ENCODE data around the gene LCE7A. TPM values are rescaled to one million over a fixed set of nuclear protein-coding genes. Genes with fewer than 3 reads are reported as not detected.

The LCE7A gene, protein sequence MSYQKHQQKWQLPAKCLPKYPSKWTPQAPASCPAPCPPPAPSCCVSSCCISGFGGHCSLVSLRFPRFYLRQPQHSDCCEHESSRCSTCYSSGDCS
- total RNA-seq = not detected in 2 replicates

DNA sequence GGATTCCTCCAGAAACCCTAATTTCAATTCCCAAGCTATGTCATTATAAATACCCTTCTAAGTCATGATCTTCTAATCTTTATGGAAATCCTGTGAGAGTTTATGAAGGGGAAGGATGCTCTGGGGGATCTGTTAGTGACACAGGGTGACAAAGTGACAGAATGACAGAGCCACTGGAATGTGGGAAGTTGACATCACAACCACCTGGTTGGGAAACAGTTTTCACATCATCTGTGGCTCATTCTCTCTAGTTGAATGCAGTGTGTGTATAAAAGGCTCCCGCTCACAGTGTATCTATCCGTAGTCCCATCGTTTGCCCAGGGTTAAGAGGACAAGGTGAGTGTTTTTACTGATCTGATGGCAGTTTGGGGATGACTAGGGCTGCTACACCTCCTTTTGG, at the start of gene LCE7A:
TSS of gene LCE7A (plus strand) at position 301 of the 400 bp plus-strand sequence. CDS start 702 bp downstream, outside the sequence.

DNA sequence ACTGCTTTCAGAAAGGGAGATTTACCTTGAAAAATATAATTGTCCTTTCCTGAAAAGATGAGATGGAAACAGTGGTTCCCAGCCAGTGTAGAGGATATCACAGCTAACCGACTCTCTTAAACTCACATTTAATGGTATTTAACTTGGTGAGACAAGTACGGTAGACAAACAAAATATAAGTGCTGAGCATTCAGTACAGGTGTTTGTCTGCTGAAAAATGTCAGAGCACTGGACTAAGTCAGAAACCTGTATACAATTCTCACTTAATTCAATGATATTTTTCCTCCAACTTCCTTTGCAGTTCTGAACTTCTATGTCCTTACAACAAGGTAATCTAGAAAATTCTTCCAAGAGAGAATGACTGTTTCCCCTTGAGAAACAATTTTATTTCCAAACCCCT, 48.1 kb upstream of the LCE7A start, which contains the start of gene LCE1B:
TSS of gene LCE1B (plus strand) at position 301 of the 400 bp plus-strand sequence. CDS start 476 bp downstream, outside the sequence.

DNA sequence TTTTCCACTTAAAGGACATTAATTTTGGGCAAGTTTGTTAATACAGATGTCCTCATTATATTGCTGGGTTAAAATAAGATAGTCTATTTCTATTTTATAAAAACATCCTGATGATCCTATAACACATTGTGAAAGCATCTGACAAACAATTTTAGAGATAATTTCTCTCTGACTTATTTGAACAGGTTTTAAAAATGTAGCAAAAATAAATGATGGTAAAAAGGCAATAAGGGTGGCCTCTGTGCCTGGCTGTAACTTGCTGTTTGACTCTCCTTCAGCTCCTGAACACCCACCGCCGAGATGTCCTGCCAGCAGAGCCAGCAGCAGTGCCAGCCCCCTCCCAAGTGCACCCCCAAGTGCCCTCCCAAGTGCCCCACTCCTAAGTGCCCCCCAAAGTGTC, 32.6 kb upstream of the LCE7A start, which contains the start of gene LCE1A:
TSS of gene LCE1A (plus strand) at position 301 of the 400 bp plus-strand sequence. CDS start at position 301, 0 bp downstream.

DNA sequence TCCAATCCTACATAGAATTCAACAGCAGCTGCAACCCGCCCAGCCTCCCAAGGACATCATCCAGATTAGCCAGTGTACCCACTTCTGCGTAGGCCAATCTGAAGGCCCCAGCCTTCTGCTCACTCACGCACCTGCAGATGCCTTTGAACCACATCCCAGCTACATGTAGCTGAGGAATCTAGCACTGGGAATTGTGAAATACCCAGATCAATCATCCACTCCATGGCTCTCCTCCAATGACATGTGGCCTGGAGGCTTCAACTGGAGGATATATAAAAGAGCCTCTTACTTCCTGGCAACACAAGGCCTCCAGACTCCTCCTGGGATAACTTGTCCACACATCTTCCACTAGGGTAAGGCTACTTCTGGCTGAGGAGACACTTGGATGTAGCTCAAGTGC, 17.2 kb upstream of the LCE7A start, which contains the start of gene LCE6A:
TSS of gene LCE6A (plus strand) at position 301 of the 400 bp plus-strand sequence. CDS start 665 bp downstream, outside the sequence.

DNA sequence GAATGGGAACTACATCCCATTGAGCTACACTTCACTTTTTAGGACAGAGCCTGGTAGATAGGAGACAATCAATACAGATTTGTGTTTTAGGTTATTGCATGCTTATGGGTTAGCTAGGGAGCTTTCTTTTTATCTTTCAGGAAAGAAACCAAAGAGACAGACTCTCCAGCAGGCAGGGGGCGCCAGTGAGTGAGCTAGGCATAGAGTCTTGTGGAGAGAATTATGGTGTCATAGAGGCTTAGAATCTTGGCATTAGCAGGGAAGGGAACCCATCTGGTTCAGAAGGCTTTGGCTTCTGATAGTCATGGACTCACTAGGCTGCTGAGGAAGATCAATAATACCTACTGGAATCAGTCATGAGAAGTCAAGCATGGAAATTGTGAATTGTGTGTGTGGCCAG, 18.2 kb downstream of the LCE7A start, which contains the start of gene SMCP:
TSS of gene SMCP (plus strand) at position 281 of the 400 bp plus-strand sequence. CDS start 6,101 bp downstream, outside the sequence.

DNA sequence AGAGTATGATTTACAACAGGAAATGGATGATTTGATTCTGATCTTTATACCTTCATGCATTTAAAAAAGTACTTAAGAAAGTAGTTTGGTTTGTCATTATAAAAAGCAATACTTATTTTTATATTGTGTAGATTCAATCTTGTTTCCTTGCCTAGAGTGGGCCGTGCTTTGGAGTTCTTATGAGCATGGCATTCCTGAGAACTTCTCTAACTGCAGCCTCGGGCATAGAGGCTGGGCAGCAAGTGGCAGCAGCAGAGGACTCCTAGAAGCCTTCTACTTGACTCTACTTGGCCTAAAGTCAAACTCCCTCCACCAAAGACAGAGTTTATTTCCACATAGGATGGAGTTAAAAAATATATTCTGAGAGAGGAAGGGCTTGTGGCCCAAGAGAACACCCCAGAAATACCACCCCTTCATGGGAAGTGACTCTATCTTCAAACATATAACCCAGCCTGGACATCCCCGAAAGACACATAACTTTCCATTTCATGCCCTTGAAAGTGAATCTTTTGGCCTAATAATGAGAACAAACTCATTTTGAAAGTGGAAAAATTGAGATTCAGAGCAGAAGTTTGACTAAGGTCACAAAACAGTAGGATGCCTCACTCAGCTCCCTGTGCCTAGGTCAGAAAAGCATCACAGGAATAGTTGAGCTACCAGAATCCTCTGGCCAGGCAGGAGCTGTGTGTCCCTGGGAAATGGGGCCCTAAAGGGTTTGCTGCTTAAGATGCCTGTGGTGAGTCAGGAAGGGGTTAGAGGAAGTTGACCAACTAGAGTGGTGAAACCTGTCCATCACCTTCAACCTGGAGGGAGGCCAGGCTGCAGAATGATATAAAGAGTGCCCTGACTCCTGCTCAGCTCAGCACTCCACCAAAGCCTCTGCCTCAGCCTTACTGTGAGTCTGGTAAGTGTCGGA, 48.1 kb downstream of the LCE7A start, which contains the start of gene IVL:
TSS of gene IVL (plus strand) at position 861 of the 916 bp plus-strand sequence. CDS start 1,252 bp downstream, outside the sequence.

Other genes starting within 250 kb of the LCE7A start
- not detected in 2 replicates for gene LCE3B, start 246.2 kb upstream of the LCE7A start, total RNA-seq
- not detected in 2 replicates for gene LCE3A, start 236.9 kb upstream of the LCE7A start, total RNA-seq
- not detected in 2 replicates for gene LCE2D, start 196.6 kb upstream of the LCE7A start, total RNA-seq
- gene LCE2C, start 184.7 kb upstream of the LCE7A start, total RNA-seq = not detected in 2 replicates
- not detected in 2 replicates for gene LCE2B, start 173.9 kb upstream of the LCE7A start, total RNA-seq
- gene LCE2A, start 161.7 kb upstream of the LCE7A start, total RNA-seq = not detected in 2 replicates
- not detected in 2 replicates for gene LCE4A, start 151.8 kb upstream of the LCE7A start, total RNA-seq
- 0.04 TPM in 1 of 2 replicates, not detected in the other for gene KPRP, start 102.0 kb upstream of the LCE7A start, total RNA-seq
- not detected in 2 replicates for gene LCE1F, start 84.9 kb upstream of the LCE7A start, total RNA-seq
- gene LCE1E, start 73.7 kb upstream of the LCE7A start, total RNA-seq = 0.91 TPM in 1 of 2 replicates, not detected in the other
- not detected in 2 replicates for gene LCE1D, start 63.3 kb upstream of the LCE7A start, total RNA-seq
- 1.1 and 9.9 TPM in 2 replicates for gene LCE1C, start 53.3 kb upstream of the LCE7A start, total RNA-seq
- 0.11 TPM in 1 of 2 replicates, not detected in the other for gene LCE1B, start 48.0 kb upstream of the LCE7A start, total RNA-seq
- 2.9 TPM in 1 of 2 replicates, not detected in the other for gene LCE1A, start 32.5 kb upstream of the LCE7A start, total RNA-seq
- not detected in 2 replicates for gene LCE6A, start 17.1 kb upstream of the LCE7A start, total RNA-seq
- gene SMCP, start 18.3 kb downstream of the LCE7A start, total RNA-seq = not detected in 2 replicates
- gene IVL, start 48.5 kb downstream of the LCE7A start, total RNA-seq = 5.2 and 10.2 TPM in 2 replicates
- gene SPRR5, start 87.2 kb downstream of the LCE7A start, total RNA-seq = 0.31 TPM in 1 of 2 replicates, not detected in the other
- gene SPRR4, start 110.7 kb downstream of the LCE7A start, total RNA-seq = not detected in 2 replicates
- not detected in 2 replicates for gene SPRR1A, start 124.1 kb downstream of the LCE7A start, total RNA-seq
- gene SPRR3, start 141.8 kb downstream of the LCE7A start, total RNA-seq = 0.61 and 0.70 TPM in 2 replicates
- gene SPRR1B, start 171.2 kb downstream of the LCE7A start, total RNA-seq = 31.1 and 43.3 TPM in 2 replicates
- gene SPRR2D, start 181.1 kb downstream of the LCE7A start, total RNA-seq = 1.1 and 1.2 TPM in 2 replicates
- 0.39 and 0.87 TPM in 2 replicates for gene SPRR2A, start 197.5 kb downstream of the LCE7A start, total RNA-seq
- not detected in 2 replicates for gene SPRR2B, start 211.6 kb downstream of the LCE7A start, total RNA-seq
- 1.1 TPM in 1 of 2 replicates, not detected in the other for gene SPRR2E, start 234.5 kb downstream of the LCE7A start, total RNA-seq

Data from hair follicular keratinocyte (primary cell).